HepG2 (cell line): ENCODE results near the gene ST3GAL2. TPM values are rescaled to one million over a fixed set of nuclear protein-coding genes. Genes with fewer than 3 reads are reported as not detected.

Experiments
- DR1 ChIP-seq: sonication (generic); formaldehyde crosslinking; IDR thresholded peaks from 2 replicates; pipeline ENCODE4 v1.8.0; 2021; ENCODE audit warnings: mild to moderate bottlenecking, missing genetic modification reagents, inconsistent platforms
- ERF ChIP-seq: IDR thresholded peaks from 2 replicates; pipeline ENCODE4 v1.6.1; 2018; ENCODE audit warnings: missing biosample characterization, missing genetic modification reagents
- ONECUT2 ChIP-seq: sonication (generic); formaldehyde crosslinking; IDR thresholded peaks from 2 replicates; pipeline ENCODE4 v1.4.0; 2020; ENCODE audit warnings: missing genetic modification reagents
- RBFOX2 ChIP-seq: fragments of 200-400 bp; formaldehyde crosslinking; IDR thresholded peaks from 2 replicates; pipeline ENCODE4 v1.6.1; 2017; ENCODE audit warnings: low read depth, mild to moderate bottlenecking, low read length
- RCOR2 ChIP-seq: IDR thresholded peaks from 2 replicates; pipeline ENCODE4 v1.6.1; 2016; ENCODE audit warnings: missing biosample characterization, missing genetic modification reagents
- RERE ChIP-seq: IDR thresholded peaks from 2 replicates; pipeline ENCODE4 v1.6.1; 2016; ENCODE audit warnings: low read depth, missing genetic modification reagents, missing compliant biosample characterization
- ZBTB40 ChIP-seq, 2 experiments: fragments of 450-650 bp in 1 of 2; sonication (generic) in 1 of 2; formaldehyde crosslinking in 1 of 2; IDR thresholded peaks; 2 replicates each; pipeline versions ENCODE4 v1.6.1 to v1.8.0; 2016 to 2022; ENCODE audit warnings: antibody characterized with exemption in 1 of 2, mild to moderate bottlenecking in 1 of 2, missing genetic modification reagents in 1 of 2
- ZFYVE20 ChIP-seq: sonication (generic); formaldehyde crosslinking; IDR thresholded peaks from 2 replicates; pipeline ENCODE4 v1.8.0; 2023; ENCODE audit warnings: low read depth, mild to moderate bottlenecking, moderate library complexity, missing genetic modification reagents, borderline replicate concordance
- ZNF326 ChIP-seq: sonication (generic); formaldehyde crosslinking; IDR thresholded peaks from 2 replicates; pipeline ENCODE4 v1.4.0; 2020; ENCODE audit warnings: missing genetic modification reagents, borderline replicate concordance
- ZNF552 ChIP-seq: sonication (generic); formaldehyde crosslinking; IDR thresholded peaks from 2 replicates; pipeline ENCODE4 v1.9.0; 2022; ENCODE audit warnings: missing genetic modification reagents, mild to moderate bottlenecking, borderline replicate concordance
- ZNF563 ChIP-seq: sonication (generic); formaldehyde crosslinking; IDR thresholded peaks from 2 replicates; pipeline ENCODE4 v1.8.0; 2022; ENCODE audit warnings: mild to moderate bottlenecking, moderate library complexity, missing genetic modification reagents
- ZNF619 ChIP-seq: sonication (generic); formaldehyde crosslinking; IDR thresholded peaks from 2 replicates; pipeline ENCODE4 v1.4.0; 2020; ENCODE audit warnings: mild to moderate bottlenecking, missing genetic modification reagents
- polyA plus RNA-seq, 8 experiments: library from polyadenylated mRNA; depleted of rRNA in 3 of 8; stranded (reverse) in 7 of 8; unstranded in 1 of 8; fragments of >200 nt; fragmentation: Illumina TruSeq in 4 of 8; extraction: Trizol in 4 of 8; gene quantifications; 2 replicates each; pipeline versions ENCODE4 v1.2.1 to v1.2.3, GENCODE V29; 2011 to 2016; ENCODE audit warnings: low read depth in 4 of 8, missing spikeins in 1 of 8, mixed read lengths in 1 of 8; ENCODE audit not compliant: insufficient read depth in 1 of 8
- total RNA-seq, 5 experiments: library from RNA; depleted of rRNA; stranded (reverse); fragments of >200 nt; fragmentation: Illumina TruSeq; extraction: Trizol; gene quantifications; 2 replicates each; pipeline ENCODE4 v1.2.3, GENCODE V29; 2016; ENCODE audit warnings: low read depth in 1 of 5

The ST3GAL2 gene
- total and polyA plus RNA-seq, 2 of the 13 experiments (the other 11 are each of a cell fraction or from before 2014, with no cell fraction given): 16.3 to 24.9 TPM

DNA sequence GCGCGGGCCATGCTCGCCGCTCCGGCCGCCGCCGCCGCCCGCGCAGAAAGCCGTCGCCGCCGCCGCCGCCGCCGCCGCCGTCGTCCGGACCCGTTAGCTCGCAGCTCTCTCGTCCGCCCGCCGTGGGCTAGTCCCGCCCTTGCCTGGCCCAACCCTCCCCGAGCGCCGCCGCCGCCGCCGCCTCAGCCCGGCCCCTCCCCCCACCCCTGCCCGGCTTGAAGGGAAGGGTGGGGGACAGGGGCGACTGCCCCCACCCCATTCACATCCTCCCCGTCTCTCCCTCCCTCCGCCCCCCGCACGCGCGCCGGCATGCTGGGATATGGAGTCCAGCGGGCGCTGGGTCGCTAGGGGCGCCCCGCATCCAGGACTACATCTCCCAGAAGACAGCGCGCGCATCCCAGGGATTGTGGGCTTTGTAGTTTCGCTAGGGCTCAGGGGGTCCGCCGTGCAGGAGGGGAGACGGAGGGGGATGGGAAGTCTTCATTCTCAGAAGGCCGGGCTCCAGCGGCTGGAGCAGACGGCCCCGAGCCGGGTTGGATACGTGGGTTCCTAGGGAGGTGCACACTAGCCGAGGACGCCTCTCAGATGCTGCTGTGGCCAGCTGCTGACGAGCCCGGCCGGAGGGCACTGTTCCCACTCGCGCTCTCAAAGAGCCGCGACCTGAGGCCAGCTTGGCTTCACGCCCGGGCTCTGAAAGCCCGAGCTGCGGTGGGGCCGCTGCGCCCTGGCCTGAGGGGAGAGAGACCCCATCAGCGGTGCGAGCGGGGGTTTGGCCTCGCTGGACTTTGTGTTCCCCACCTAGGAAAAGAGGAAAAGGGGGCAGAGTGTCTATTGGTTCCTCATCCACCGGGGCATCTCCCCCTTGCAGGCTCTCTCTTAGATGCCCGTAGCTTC lies at the start of gene ST3GAL2 (continued):
- TF ChIP-seq ZNF619 (CRISPR knock-in tag): 0 out of 2 replicates have a peak, but pooled peaks have one; percentile 59
- no peak for TF ChIP-seq RCOR2 (CRISPR knock-in tag)
- TF ChIP-seq ZNF552 (CRISPR knock-in tag): no peak; the same call in 1 of the 2 replicates
- no peak for TF ChIP-seq ZBTB40 (IDR thresholded peaks at IDR 0.05)
- peak; percentile 47; the same call in 1 of the 2 replicates for TF ChIP-seq ZBTB40 (CRISPR knock-in tag; IDR thresholded peaks at IDR 0.05)
- TF ChIP-seq DR1 (CRISPR knock-in tag): 0 out of 2 replicates have a peak, but pooled peaks have one; percentile 35
- TF ChIP-seq ERF (CRISPR knock-in tag): no peak
- peak; percentile 39; the same call in 1 of the 2 replicates for TF ChIP-seq ZNF563
- 0 out of 2 replicates have a peak, but pooled peaks have one; percentile 18 for TF ChIP-seq ZFYVE20
- no peak for TF ChIP-seq ZNF326 (CRISPR knock-in tag)
- peak; percentile 88 for TF ChIP-seq RBFOX2
- TF ChIP-seq RERE: peak; percentile 51; the same call in 1 of the 2 replicates
- no peak for TF ChIP-seq ONECUT2 (CRISPR knock-in tag)
